Activated naive CD4-positive, alpha-beta T cell treated with anti-CD3 and anti-CD28 coated beads, Interleukin-2, amount 50 U/mL, for 72 hours (primary cell): ENCODE measurements around the gene ECE1. TPM values are rescaled to one million over a fixed set of nuclear protein-coding genes. Genes with fewer than 3 reads are reported as not detected.

Experiments
- ATAC-seq, 2 donors: fragments of 150-1000 bp; cut with Tn5 transposase; 2 replicates each; pipeline ENCODE4 v1.10.0; 2021; ENCODE audit warnings: mild to moderate bottlenecking in 2 of 2, moderate library complexity in 2 of 2
- DNase-seq, 2 donors: peaks; one replicate each; pipeline ENCODE4 v3.0.0; 2021 to 2022; ENCODE audit warnings: low spot score in 2 of 2
- H3K27ac Mint-ChIP-seq, 2 donors: one replicate each; pipeline ENCODE4 v1.8.0; 2022; ENCODE audit warnings: mild to moderate bottlenecking in 2 of 2, mixed read lengths in 2 of 2
- H3K36me3 Mint-ChIP-seq, 2 donors: one replicate each; pipeline ENCODE4 v1.8.0; 2022; ENCODE audit warnings: mixed read lengths in 2 of 2
- H3K9me3 Mint-ChIP-seq, 2 donors: one replicate each; pipeline ENCODE4 v1.8.0; 2022; ENCODE audit warnings: mixed read lengths in 2 of 2
- total RNA-seq, 2 donors: library from RNA; stranded (reverse); gene quantifications; one replicate each; pipeline ENCODE4 v1.2.3, GENCODE V29; 2022

ECE1 gene
- total RNA-seq, 2 donors from 2014 or later: 111 to 118 TPM

- ATAC-seq (no peak), DNase-seq (no peak)
- Mint-ChIP-seq H3K27ac (no peak overlapping the region), H3K9me3 (no peaks in the 10 kb centered on the region), H3K36me3 (peaks cover 11 to 37% of the 10 kb centered on the region in 2 donors)
Measured at GRCh38 chr1:21269461-21270085, 20.7 kb downstream of the ECE1 start.

GRCh38 chr1:21268281-21269239 lies 21.7 kb downstream of the ECE1 start:
- ATAC-seq: no peak
- DNase-seq: no peak
- Mint-ChIP-seq H3K36me3 (peaks cover 11 to 37% of the 10 kb centered on the region in 2 donors), H3K27ac (peak overlapping the region in 1 of 2 donors; percentile 81), H3K9me3 (no peaks in the 10 kb centered on the region)

GRCh38 chr1:21267191-21268077 lies 22.8 kb downstream of the ECE1 start:
- no peaks in the 10 kb centered on the region for H3K9me3 Mint-ChIP-seq
- ATAC-seq (no peak), DNase-seq (no peak)
- H3K27ac Mint-ChIP-seq: peak overlapping the region; percentile 32 to 72
- H3K36me3 Mint-ChIP-seq: peaks cover 11 to 32% of the 10 kb centered on the region in 2 donors

- peak overlapping the region in 1 of 2 donors; percentile 50 for H3K27ac Mint-ChIP-seq
- ATAC-seq: no peak
- H3K36me3 Mint-ChIP-seq: peaks cover 16 to 31% of the 10 kb centered on the region in 2 donors
- no peaks in the 10 kb centered on the region for H3K9me3 Mint-ChIP-seq
- no peak for DNase-seq
Measured at GRCh38 chr1:21266119-21266774, 24.0 kb downstream of the ECE1 start.

GRCh38 chr1:21265644-21266043 lies 24.6 kb downstream of the ECE1 start:
- no peaks in the 10 kb centered on the region for H3K9me3 Mint-ChIP-seq
- peak overlapping the region in 1 of 2 donors; percentile 50 for H3K27ac Mint-ChIP-seq
- ATAC-seq (no peak), DNase-seq (no peak)
- H3K36me3 Mint-ChIP-seq: peaks cover 20 to 37% of the 10 kb centered on the region in 2 donors

GRCh38 chr1:21264898-21265297 lies 25.4 kb downstream of the ECE1 start:
- Mint-ChIP-seq H3K9me3 (no peaks in the 10 kb centered on the region), H3K27ac (peak overlapping the region in 1 of 2 donors; percentile 80), H3K36me3 (peaks cover 14 to 37% of the 10 kb centered on the region in 2 donors)
- DNase-seq: no peak
- no peak for ATAC-seq

- no peak for ATAC-seq
- DNase-seq: no peak
- Mint-ChIP-seq H3K36me3 (peaks cover 13 to 39% of the 10 kb centered on the region in 2 donors), H3K27ac (peak overlapping the region; percentile 38 to 65), H3K9me3 (no peaks in the 10 kb centered on the region)
Measured at GRCh38 chr1:21263653-21264225, 26.5 kb downstream of the ECE1 start.

- peak overlapping the region; percentile 89 to 98 for H3K27ac Mint-ChIP-seq
- no peaks in the 10 kb centered on the region for H3K9me3 Mint-ChIP-seq
- DNase-seq: no peak
- H3K36me3 Mint-ChIP-seq: peaks cover 16 to 44% of the 10 kb centered on the region in 2 donors
- no peak for ATAC-seq
Measured at GRCh38 chr1:21263052-21263429, 27.2 kb downstream of the ECE1 start.

- no peaks in the 10 kb centered on the region for H3K9me3 Mint-ChIP-seq
- H3K36me3 Mint-ChIP-seq: peaks cover 20 to 42% of the 10 kb centered on the region in 2 donors
- DNase-seq: no peak
- no peak for ATAC-seq
- H3K27ac Mint-ChIP-seq: peak overlapping the region; percentile 89 to 98
Measured at GRCh38 chr1:21262293-21263051, 27.8 kb downstream of the ECE1 start.

- ATAC-seq (peak; percentile 58 to 79), DNase-seq (peak in 1 of 2 donors; percentile 26)
- Mint-ChIP-seq H3K36me3 (peaks cover 16 to 38% of the 10 kb centered on the region in 2 donors), H3K27ac (peak overlapping the region; percentile 89 to 98), H3K9me3 (no peaks in the 10 kb centered on the region)
Measured at GRCh38 chr1:21261551-21262292, 28.5 kb downstream of the ECE1 start.

GRCh38 chr1:21260405-21261125 lies 29.7 kb downstream of the ECE1 start:
- ATAC-seq (no peak), DNase-seq (no peak)
- peak overlapping the region; percentile 89 to 98 for H3K27ac Mint-ChIP-seq
- H3K9me3 Mint-ChIP-seq: no peaks in the 10 kb centered on the region
- peaks cover 16 to 45% of the 10 kb centered on the region in 2 donors for H3K36me3 Mint-ChIP-seq

GRCh38 chr1:21259316-21260076 lies 30.8 kb downstream of the ECE1 start:
- DNase-seq: no peak
- ATAC-seq: no peak
- peak overlapping the region; percentile 16 to 89 for H3K27ac Mint-ChIP-seq
- no peaks in the 10 kb centered on the region for H3K9me3 Mint-ChIP-seq
- H3K36me3 Mint-ChIP-seq: peaks cover 21 to 52% of the 10 kb centered on the region in 2 donors

- no peak for DNase-seq
- peak; percentile 47 to 53 for ATAC-seq
- H3K9me3 Mint-ChIP-seq: no peaks in the 10 kb centered on the region
- peaks cover 21 to 52% of the 10 kb centered on the region in 2 donors for H3K36me3 Mint-ChIP-seq
- H3K27ac Mint-ChIP-seq: peak overlapping the region; percentile 86 to 93
Measured at GRCh38 chr1:21258331-21259134, 31.7 kb downstream of the ECE1 start.
